Hematopoietic multipotent progenitor cell treated with erythropoietin and hydrocortisone succinate and interleukin-3 and kit ligand, for 6 days (in vitro differentiated cells): Measurements from ENCODE around the gene FLNA.
"Not testable (repeated sequence)": the region's sequence is repeated elsewhere in the genome, so short reads cannot be mapped to it uniquely, and the experiment has no call there.

ENCODE experiments used
- DNase-seq: peaks from one replicate; pipeline ENCODE4 v3.0.0-alpha.2; 2015

The FLNA gene

GRCh38 chrX:154355776-154356140 is 18.7 kb downstream of the FLNA start:
- no peak for DNase-seq

- no peak for DNase-seq
Measured at GRCh38 chrX:154355094-154355775, 19.2 kb downstream of the FLNA start.

GRCh38 chrX:154354516-154354915 is 19.9 kb downstream of the FLNA start:
- no peak for DNase-seq

- no peak for DNase-seq
Measured at GRCh38 chrX:154354013-154354412, 20.4 kb downstream of the FLNA start.

- no peak for DNase-seq
Measured at GRCh38 chrX:154353172-154353843, 21.1 kb downstream of the FLNA start.

GRCh38 chrX:154352466-154352865 is 22.0 kb downstream of the FLNA start:
- no peak for DNase-seq

- no peak for DNase-seq
Measured at GRCh38 chrX:154352012-154352401, 22.4 kb downstream of the FLNA start.

- DNase-seq, result peak; percentile 45
Measured at GRCh38 chrX:154351183-154352011, 23.0 kb downstream of the FLNA start.

- DNase-seq, result no peak
Measured at GRCh38 chrX:154350429-154351182, 23.8 kb downstream of the FLNA start.

GRCh38 chrX:154349979-154350378 is 24.5 kb downstream of the FLNA start:
- DNase-seq, result no peak

- no peak for DNase-seq
Measured at GRCh38 chrX:154349359-154349935, 25.0 kb downstream of the FLNA start.

GRCh38 chrX:154348646-154349358 is 25.6 kb downstream of the FLNA start:
- no peak for DNase-seq

- DNase-seq, result peak; percentile 27
Measured at GRCh38 chrX:154348114-154348531, 26.3 kb downstream of the FLNA start.

- not testable (repeated sequence) for DNase-seq
Measured at GRCh38 chrX:154343620-154344019, 30.8 kb downstream of the FLNA start.

GRCh38 chrX:154343063-154343462 is 31.4 kb downstream of the FLNA start:
- not testable (repeated sequence) for DNase-seq

GRCh38 chrX:154341399-154342298 is 32.8 kb downstream of the FLNA start:
- not testable (repeated sequence) for DNase-seq

GRCh38 chrX:154334496-154334895 is 39.9 kb downstream of the FLNA start:
- DNase-seq, result no peak

GRCh38 chrX:154333837-154334271 is 40.6 kb downstream of the FLNA start:
- DNase-seq, result no peak

GRCh38 chrX:154333116-154333515 is 41.3 kb downstream of the FLNA start:
- DNase-seq, result no peak

GRCh38 chrX:154332561-154332960 is 41.9 kb downstream of the FLNA start:
- no peak for DNase-seq

- DNase-seq, result no peak
Measured at GRCh38 chrX:154329294-154329693, 45.1 kb downstream of the FLNA start.
